HG03135 (cell line): Measurements from ENCODE around the gene QSOX2.

Source experiments
- ATAC-seq: cut with Tn5 transposase; IDR thresholded peaks from one replicate; pipeline ENCODE4 v1.9.1; 2021; ENCODE audit warnings: mild to moderate bottlenecking, moderate library complexity; ENCODE audit not compliant: unreplicated experiment

Gene QSOX2

GRCh38 chr9:136253246-136254130, 7.9 kb upstream of the QSOX2 start:
- ATAC-seq = no peak

GRCh38 chr9:136252846-136253245, 7.2 kb upstream of the QSOX2 start:
- ATAC-seq = no peak

GRCh38 chr9:136252281-136252680, 6.7 kb upstream of the QSOX2 start:
- ATAC-seq = no peak

GRCh38 chr9:136251264-136252115, 5.9 kb upstream of the QSOX2 start:
- ATAC-seq = no peak

GRCh38 chr9:136250676-136251075, 5.1 kb upstream of the QSOX2 start:
- no peak for ATAC-seq

- ATAC-seq = no peak
These were observed 4.4 kb upstream of the QSOX2 start for GRCh38 chr9:136249877-136250559.

GRCh38 chr9:136248951-136249876, 3.6 kb upstream of the QSOX2 start:
- no peak for ATAC-seq

- no peak for ATAC-seq
These were observed 2.5 kb upstream of the QSOX2 start for GRCh38 chr9:136247947-136248637.

GRCh38 chr9:136247551-136247916, 1.9 kb upstream of the QSOX2 start:
- no peak for ATAC-seq

- no peak for ATAC-seq
These were observed 1.4 kb upstream of the QSOX2 start for GRCh38 chr9:136246849-136247550.

GRCh38 chr9:136244969-136245218, 718 bp downstream of the QSOX2 start:
- ATAC-seq = no peak

GRCh38 chr9:136244122-136244968, 1.3 kb downstream of the QSOX2 start:
- peak; percentile 41 for ATAC-seq

- no peak for ATAC-seq
These were observed 2.0 kb downstream of the QSOX2 start for GRCh38 chr9:136243631-136244030.

- ATAC-seq = no peak
These were observed 2.6 kb downstream of the QSOX2 start for GRCh38 chr9:136242918-136243525.

GRCh38 chr9:136242248-136242647, 3.4 kb downstream of the QSOX2 start:
- ATAC-seq = no peak

- no peak for ATAC-seq
These were observed 4.1 kb downstream of the QSOX2 start for GRCh38 chr9:136241542-136241941.

GRCh38 chr9:136240941-136241340, 4.7 kb downstream of the QSOX2 start:
- ATAC-seq = no peak

GRCh38 chr9:136239983-136240330, 5.7 kb downstream of the QSOX2 start:
- ATAC-seq = no peak
